Spleen (tissue), 7 donors: Measurements from ENCODE around the gene OSM.

Experiments used
- CTCF ChIP-seq, 11 experiments: fragments of 200-600 bp in 7 of 11; fragments of 450-650 bp in 4 of 11; sonication (generic) in 4 of 11; IDR thresholded peaks in 8 of 11; conservative IDR thresholded peaks in 3 of 11; 1 replicate in 7 of 11; 2 replicates in 4 of 11; pipeline versions ENCODE4 v1.4.0 to v1.8.0; 2016 to 2021; ENCODE audit warnings: antibody characterized with exemption in 11 of 11, inconsistent platforms in 4 of 11, mild to moderate bottlenecking in 1 of 11
- POLR2AphosphoS5 ChIP-seq, 3 donors: sonication (generic); formaldehyde crosslinking; IDR thresholded peaks; one replicate each; pipeline ENCODE4 v1.5.1; 2017; ENCODE audit warnings: antibody characterized with exemption in 3 of 3
- donor health status: DM: no; HTN: no; CAD: no; lungs with moderate emphysema.
- donor health status: DM: no; HTN: no; CAD: no.
- donor health status: DM: no; HTN: no; CAD: no.

- TF ChIP-seq CTCF (IDR thresholded peaks at IDR 0.05 in 8 of 11, conservative IDR thresholded peaks at IDR 0.05 in 3 of 11) = no peak
- TF ChIP-seq POLR2AphosphoS5 (IDR thresholded peaks at IDR 0.05) = no peak
These were observed 49.4 kb upstream of the OSM start for GRCh38 chr22:30315962-30316576.
